PC-9 (cell line): ENCODE measurements around the gene SEMA6B. TPM values are rescaled to one million over a fixed set of nuclear protein-coding genes. Genes with fewer than 3 reads are reported as not detected.

ENCODE experiments used
- BruUV-seq: library from RNA; stranded (reverse); fragments of 400-500 nt; replicated peaks from 2 replicates; lab custom pipeline; 2021; lab: Mats Ljungman, UMichigan
- CTCF ChIA-PET: fragments of 300-600 bp; sonication (Branson Sonifier 250); formaldehyde crosslinking; loops from one replicate; lab custom pipeline; 2022; ENCODE audit warnings: antibody characterized with exemption; lab: Charles Lee
- POLR2A ChIA-PET: fragments of 300-600 bp; sonication (Branson Sonifier 250); formaldehyde crosslinking; loops from one replicate; lab custom pipeline; 2022; ENCODE audit warnings: antibody characterized with exemption; ENCODE audit not compliant: unreplicated experiment; lab: Charles Lee
- DNase-seq, 2 experiments: peaks; one replicate each; pipeline versions ENCODE4 v3.0.0 to v3.0.0-alpha.2; 2015 to 2022; ENCODE audit warnings: mixed read lengths in 1 of 2
- H2AFZ ChIP-seq: fragments of 200-600 bp; sonication (generic); 2 replicates; pipeline ENCODE4 v1.8.1; 2017; ENCODE audit warnings: antibody characterized with exemption
- H3F3A ChIP-seq: fragments of 200-600 bp; sonication (generic); 2 replicates; pipeline ENCODE4 v1.8.1; 2017; ENCODE audit warnings: antibody characterized with exemption, mild to moderate bottlenecking, low read depth; ENCODE audit not compliant: insufficient read depth
- H3K27ac ChIP-seq: fragments of 200-600 bp; sonication (generic); 2 replicates; pipeline ENCODE4 v1.6.1; 2016; ENCODE audit warnings: mixed run types
- H3K27me3 ChIP-seq: fragments of 200-600 bp; sonication (generic); 2 replicates; pipeline ENCODE4 v1.6.1; 2016; ENCODE audit warnings: low read depth, mixed run types; ENCODE audit not compliant: insufficient read depth
- H3K36me3 ChIP-seq: fragments of 200-600 bp; sonication (generic); 2 replicates; pipeline ENCODE4 v1.6.1; 2016; ENCODE audit warnings: low read depth, mixed run types
- H3K4me1 ChIP-seq: fragments of 200-600 bp; sonication (generic); replicated peaks from 2 replicates; pipeline ENCODE4 v1.6.1; 2016; ENCODE audit warnings: mixed run types; ENCODE audit not compliant: insufficient read depth
- H3K4me2 ChIP-seq: fragments of 200-600 bp; sonication (generic); 2 replicates; pipeline ENCODE4 v1.6.1; 2017; ENCODE audit warnings: mixed run types
- H3K4me3 ChIP-seq: fragments of 200-600 bp; sonication (generic); 2 replicates; pipeline ENCODE4 v1.6.1; 2016; ENCODE audit warnings: mixed run types
- H3K79me2 ChIP-seq: fragments of 200-600 bp; sonication (generic); 2 replicates; pipeline ENCODE4 v1.6.1; 2017; ENCODE audit warnings: low read depth, mixed run types
- H3K9me2 ChIP-seq: fragments of 200-600 bp; sonication (generic); 2 replicates; pipeline ENCODE4 v1.8.1; 2017; ENCODE audit warnings: mild to moderate bottlenecking; ENCODE audit not compliant: insufficient read depth
- H3K9me3 ChIP-seq: fragments of 200-600 bp; sonication (generic); 2 replicates; pipeline ENCODE4 v1.8.1; 2016; ENCODE audit warnings: low read depth; ENCODE audit not compliant: insufficient read depth
- H4K20me1 ChIP-seq: fragments of 200-600 bp; sonication (generic); 2 replicates; pipeline ENCODE4 v1.8.1; 2017; ENCODE audit not compliant: insufficient read depth
- EZH2 ChIP-seq: fragments of 200-600 bp; sonication (generic); IDR thresholded peaks from 2 replicates; pipeline ENCODE4 v1.8.0; 2017; ENCODE audit warnings: antibody characterized with exemption, low read depth
- intact Hi-C: fragments of 100-400 bp; cut with micrococcal nuclease; formaldehyde crosslinking; loops from one replicate; pipeline ENCODE4 v1.10.0; 2022; ENCODE audit not compliant: unreplicated experiment
- total RNA-seq: library from RNA; stranded (reverse); gene quantifications from 2 replicates; pipeline ENCODE4 v1.2.3, GENCODE V29; 2021
- TF ChIP-seq, protein P1 (sequence below): fragments of 200-600 bp; sonication (generic); conservative IDR thresholded peaks from 2 replicates; pipeline ENCODE4 v1.6.1; 2017; ENCODE audit warnings: mixed run types, antibody characterized with exemption, mild to moderate bottlenecking, moderate library complexity

Gene SEMA6B
- total RNA-seq, 1 experiment from 2014 or later: 3.3 TPM

DNA sequence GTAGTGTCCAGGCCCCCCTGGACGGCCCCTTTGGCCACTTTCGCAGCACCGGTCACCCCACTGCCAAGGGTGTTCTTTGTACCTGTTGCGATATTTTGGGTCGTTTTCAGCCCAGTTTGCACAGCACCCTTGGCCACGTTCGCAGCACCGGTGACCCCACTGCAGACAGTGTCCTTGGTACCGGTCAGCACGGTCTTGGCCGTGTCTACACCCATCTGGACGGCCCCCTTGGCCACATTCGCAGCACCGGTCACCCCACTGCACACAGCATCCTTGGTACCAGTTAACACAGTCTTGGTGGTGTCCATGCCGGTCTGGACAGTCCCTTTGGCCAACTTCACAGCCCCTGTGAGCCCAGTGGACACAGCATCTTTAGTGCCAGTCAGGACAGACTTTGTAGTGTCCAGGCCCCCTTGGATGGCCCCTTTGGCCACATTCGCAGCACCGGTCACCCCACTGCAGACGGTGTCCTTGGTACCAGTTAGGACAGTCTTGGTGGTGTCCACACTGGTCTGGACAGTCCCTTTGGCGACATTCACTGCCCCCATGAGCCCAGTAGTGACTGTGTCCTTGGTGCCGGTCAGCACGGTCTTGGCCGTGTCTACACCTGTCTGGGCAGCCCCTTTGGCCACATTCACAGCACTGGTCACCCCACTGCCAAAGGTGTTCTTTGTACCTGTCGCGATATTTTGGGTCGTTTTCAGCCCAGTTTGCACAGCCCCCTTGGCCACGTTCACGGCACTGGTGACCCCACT lies 48.0 kb downstream of the SEMA6B start:
- no TSS peak for BruUV-seq

DNA sequence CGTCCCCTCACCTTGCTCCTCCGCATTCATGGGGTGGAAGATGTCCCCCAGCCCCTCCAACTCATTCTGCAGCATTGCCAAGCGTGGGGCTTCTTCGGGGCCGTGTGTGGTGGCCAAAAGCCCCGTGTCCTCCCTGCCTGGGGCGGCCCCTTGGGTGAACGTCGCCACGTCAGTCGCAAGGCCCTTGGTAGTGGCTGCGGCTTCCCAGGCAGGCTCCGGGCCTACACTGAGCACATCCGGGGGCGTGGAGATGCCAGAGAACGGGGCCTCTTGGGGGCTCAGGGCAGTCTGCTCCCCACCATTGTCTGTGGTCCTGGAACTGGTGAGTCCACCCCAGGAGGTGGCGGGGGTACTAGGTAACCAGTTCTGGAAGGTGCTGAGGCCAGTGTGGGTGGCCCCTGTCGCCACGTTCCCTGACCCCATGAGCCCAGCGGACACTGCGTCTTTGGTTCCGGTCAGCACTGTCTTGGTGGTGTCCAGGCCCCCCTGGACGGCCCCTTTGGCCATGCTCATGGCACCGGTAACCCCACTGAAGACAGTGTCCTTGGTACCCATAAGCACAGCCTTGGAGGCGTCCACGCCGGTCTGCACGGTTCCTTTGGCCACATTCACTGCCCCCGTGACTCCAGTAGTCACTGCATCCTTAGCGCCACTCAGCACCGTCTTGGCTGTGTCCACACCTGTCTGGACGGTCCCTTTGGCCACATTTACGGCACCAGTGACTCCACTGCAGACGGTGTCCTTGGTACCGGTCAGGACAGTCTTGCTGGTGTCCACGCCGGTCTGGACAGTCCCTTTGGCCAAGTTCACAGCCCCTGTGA lies 48.8 kb downstream of the SEMA6B start:
- no peaks in the 10 kb centered on the region for H3K4me1 ChIP-seq
- H3K36me3 ChIP-seq: no peaks in the 10 kb centered on the region
- ChIA-PET POLR2A (no interaction called here), CTCF (no interaction called here)
- H2AFZ ChIP-seq: no peak overlapping the region
- no peak for DNase-seq
- no peak overlapping the region for H3K27ac ChIP-seq
- no peak for TF ChIP-seq EZH2
- H4K20me1 ChIP-seq: no peaks in the 10 kb centered on the region
- no peaks in the 10 kb centered on the region for H3F3A ChIP-seq
- no peak overlapping the region for H3K4me2 ChIP-seq
- no peaks in the 10 kb centered on the region for H3K9me2 ChIP-seq
- H3K9me3 ChIP-seq: no peaks in the 10 kb centered on the region
- H3K27me3 ChIP-seq: no peaks in the 10 kb centered on the region
- H3K4me3 ChIP-seq: no peak overlapping the region
- no TSS peak for BruUV-seq
- intact Hi-C loops: no loop called here
- no peaks in the 10 kb centered on the region for H3K79me2 ChIP-seq

More for the DNA sequence above, 48.0 kb downstream of the SEMA6B start:
- Histone ChIP-seq H3F3A (no peaks in the 10 kb centered on the region), H3K9me2 (no peaks in the 10 kb centered on the region), H3K36me3 (no peaks in the 10 kb centered on the region), H3K27ac (no peak overlapping the region), H4K20me1 (no peaks in the 10 kb centered on the region), H3K4me1 (no peaks in the 10 kb centered on the region), H3K79me2 (no peaks in the 10 kb centered on the region), H3K9me3 (no peaks in the 10 kb centered on the region), H3K4me3 (no peak overlapping the region), H2AFZ (no peak overlapping the region), H3K27me3 (no peaks in the 10 kb centered on the region), H3K4me2 (no peak overlapping the region)
- POLR2A ChIA-PET: no interaction called here
- intact Hi-C loops: no loop called here
- no peak for DNase-seq
- no peak for TF ChIP-seq EZH2
- TF ChIP-seq, protein P1, sequence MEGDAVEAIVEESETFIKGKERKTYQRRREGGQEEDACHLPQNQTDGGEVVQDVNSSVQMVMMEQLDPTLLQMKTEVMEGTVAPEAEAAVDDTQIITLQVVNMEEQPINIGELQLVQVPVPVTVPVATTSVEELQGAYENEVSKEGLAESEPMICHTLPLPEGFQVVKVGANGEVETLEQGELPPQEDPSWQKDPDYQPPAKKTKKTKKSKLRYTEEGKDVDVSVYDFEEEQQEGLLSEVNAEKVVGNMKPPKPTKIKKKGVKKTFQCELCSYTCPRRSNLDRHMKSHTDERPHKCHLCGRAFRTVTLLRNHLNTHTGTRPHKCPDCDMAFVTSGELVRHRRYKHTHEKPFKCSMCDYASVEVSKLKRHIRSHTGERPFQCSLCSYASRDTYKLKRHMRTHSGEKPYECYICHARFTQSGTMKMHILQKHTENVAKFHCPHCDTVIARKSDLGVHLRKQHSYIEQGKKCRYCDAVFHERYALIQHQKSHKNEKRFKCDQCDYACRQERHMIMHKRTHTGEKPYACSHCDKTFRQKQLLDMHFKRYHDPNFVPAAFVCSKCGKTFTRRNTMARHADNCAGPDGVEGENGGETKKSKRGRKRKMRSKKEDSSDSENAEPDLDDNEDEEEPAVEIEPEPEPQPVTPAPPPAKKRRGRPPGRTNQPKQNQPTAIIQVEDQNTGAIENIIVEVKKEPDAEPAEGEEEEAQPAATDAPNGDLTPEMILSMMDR: no peak
- CTCF ChIA-PET: no interaction called here

DNA sequence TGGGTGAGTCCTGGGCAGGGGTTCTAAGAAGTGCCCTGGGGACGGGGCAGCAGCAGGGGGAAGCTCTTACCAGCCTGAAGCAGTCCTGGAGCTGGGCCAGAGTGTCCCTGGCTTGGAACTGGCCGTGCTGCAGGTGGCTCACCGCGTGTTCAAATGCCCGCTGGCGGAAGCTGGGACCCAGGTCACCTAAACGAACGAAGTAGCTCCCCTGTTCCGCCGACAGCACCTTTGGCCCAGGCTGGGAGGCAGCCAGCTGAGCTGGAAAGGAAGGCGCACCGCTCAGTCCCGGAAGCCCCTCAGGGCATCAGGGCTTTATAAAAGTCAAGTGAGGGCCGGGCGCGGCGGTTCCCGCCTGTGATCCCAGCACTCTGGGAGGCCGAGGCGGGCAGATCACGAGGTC lies 50.8 kb downstream of the SEMA6B start:
- Histone ChIP-seq H3K79me2 (no peaks in the 10 kb centered on the region), H3K27ac (no peak overlapping the region), H3K4me1 (no peaks in the 10 kb centered on the region), H3K36me3 (no peaks in the 10 kb centered on the region), H3K4me3 (no peak overlapping the region), H2AFZ (no peak overlapping the region), H4K20me1 (no peaks in the 10 kb centered on the region), H3K27me3 (no peaks in the 10 kb centered on the region), H3K9me2 (no peaks in the 10 kb centered on the region), H3K4me2 (no peak overlapping the region), H3K9me3 (no peaks in the 10 kb centered on the region), H3F3A (no peaks in the 10 kb centered on the region)
- DNase-seq: no peak
- POLR2A ChIA-PET: no interaction called here
- BruUV-seq: no TSS peak
- TF ChIP-seq, protein P1: no peak
- TF ChIP-seq EZH2: no peak
- CTCF ChIA-PET: no interaction called here
- intact Hi-C loops: no loop called here
